NCI-H1436 treated with DMSO at 0.1 percent for 48 hours (cell line): ENCODE data around the gene MSH3.
"Not testable (repeated sequence)": the region's sequence is repeated elsewhere in the genome, so short reads cannot be mapped to it uniquely, and the experiment has no call there.

Source experiments
- DNase-seq: peaks from one replicate; lab custom pipeline; 2025; lab: John Stamatoyannopoulos, UW

Gene MSH3

DNA sequence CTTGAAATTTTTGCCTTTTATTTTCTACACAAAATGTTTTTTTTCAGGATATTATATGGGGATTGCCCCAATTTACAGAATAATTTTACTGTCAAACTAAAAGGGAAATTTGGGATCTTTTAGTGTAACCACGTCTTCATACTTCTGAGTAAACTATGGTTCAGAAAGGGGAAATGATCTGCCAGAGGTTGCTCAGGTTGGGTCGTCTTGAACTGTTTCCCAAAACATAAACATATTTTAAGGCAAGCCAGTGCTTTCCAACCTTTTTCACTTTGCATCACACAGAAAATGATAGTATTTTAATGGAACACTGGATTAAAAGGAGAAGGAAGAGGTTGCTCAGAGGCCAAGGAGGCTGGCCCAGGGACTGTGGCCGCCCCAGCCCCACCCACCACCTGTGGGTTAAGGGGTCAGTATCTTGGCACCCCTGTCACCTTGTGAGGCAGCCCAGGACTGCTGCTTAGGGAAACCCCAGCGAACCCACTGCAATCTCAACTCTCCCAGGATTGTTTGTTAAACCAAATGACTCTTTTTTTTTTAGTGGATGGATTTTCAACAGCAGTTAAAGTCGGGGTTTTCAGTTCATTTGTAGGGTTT, 143.1 kb downstream of the MSH3 start:
- no peak for DNase-seq

DNA sequence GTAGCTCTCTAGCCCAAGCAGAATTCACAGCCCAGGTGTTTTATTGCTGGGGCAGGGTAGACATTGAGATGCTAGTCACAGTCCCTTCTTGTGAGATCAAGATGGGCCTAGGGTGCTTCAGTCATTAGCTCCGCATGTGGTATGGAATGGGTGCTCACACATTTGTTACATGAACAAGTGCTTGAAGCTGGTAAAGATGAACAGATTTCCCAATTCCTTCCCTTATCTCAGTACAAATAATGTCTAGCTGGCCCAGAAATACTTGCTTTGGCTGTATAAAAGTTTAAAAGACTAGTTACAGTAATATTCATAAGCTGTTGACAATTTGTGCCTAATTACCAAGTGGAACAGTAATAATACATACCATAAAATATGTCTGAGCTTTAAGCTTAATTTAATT, 143.7 kb downstream of the MSH3 start:
- DNase-seq: no peak

DNA sequence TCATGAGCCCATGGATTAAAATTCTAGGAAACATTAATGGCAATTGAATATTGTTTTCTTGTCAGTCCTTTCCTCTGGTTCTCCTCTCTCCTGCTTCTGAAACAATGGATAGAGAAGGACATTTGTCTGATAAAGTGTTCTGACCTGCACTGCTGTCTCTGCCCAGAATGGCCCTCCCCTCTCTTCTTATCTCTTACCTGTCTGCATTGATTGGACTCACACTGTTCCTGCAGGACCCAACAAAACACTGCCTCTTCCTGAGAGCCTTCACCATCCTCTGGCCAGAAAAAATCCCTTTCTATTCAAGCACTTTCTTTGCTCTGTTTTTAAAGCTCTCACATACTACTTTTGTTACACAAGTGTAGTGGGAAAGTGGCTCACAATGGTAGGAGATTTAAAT, 144.2 kb downstream of the MSH3 start:
- DNase-seq: no peak

- DNase-seq: no peak
Measured at GRCh38 chr5:80799041-80799440, 144.6 kb downstream of the MSH3 start.

GRCh38 chr5:80799573-80799972, 145.1 kb downstream of the MSH3 start:
- no peak for DNase-seq

GRCh38 chr5:80804332-80804731, 149.9 kb downstream of the MSH3 start:
- DNase-seq: no peak

DNA sequence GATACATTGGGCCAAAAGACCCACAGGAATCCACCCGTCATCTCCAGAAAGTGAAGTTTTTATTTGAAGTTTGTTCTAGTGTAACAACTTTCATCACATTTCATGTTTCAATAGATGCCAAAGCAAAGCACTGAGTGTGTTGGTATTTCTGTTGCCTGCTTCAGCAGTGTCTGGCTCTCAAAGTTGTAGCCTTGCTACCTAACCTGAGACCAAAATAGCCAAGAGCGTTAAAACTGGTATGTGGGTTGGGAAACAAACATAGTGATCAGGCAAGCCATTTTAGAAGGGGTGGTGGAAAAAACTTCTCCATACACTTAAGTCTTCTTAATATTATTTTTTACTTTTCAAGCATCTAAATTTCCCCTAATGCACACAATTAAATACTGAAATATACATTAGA, 150.6 kb downstream of the MSH3 start:
- DNase-seq: no peak

- no peak for DNase-seq
Measured at GRCh38 chr5:80806929-80807328, 152.5 kb downstream of the MSH3 start.

- no peak for DNase-seq
Measured at GRCh38 chr5:80809451-80809850, 155.0 kb downstream of the MSH3 start.

DNA sequence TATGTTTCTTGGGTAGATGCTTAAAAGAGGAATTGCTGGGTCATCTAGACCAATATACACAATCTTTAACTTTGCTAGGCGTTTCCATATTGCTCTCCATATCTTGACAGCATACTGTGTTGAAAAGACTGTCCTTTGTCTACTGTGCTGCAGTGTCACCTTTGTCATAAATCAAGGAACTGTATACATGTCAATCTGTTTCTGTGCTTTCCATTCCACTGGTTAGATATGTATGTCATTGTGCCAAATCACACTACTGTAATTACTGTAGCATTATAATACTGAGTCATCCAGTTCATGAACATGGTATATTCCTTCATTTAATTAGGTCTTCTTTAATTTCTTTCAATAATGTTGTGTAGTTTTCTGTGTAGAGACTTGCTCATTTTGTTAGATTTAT, 156.0 kb downstream of the MSH3 start:
- DNase-seq: no peak

GRCh38 chr5:80816590-80816989, 162.1 kb downstream of the MSH3 start:
- DNase-seq: no peak

DNA sequence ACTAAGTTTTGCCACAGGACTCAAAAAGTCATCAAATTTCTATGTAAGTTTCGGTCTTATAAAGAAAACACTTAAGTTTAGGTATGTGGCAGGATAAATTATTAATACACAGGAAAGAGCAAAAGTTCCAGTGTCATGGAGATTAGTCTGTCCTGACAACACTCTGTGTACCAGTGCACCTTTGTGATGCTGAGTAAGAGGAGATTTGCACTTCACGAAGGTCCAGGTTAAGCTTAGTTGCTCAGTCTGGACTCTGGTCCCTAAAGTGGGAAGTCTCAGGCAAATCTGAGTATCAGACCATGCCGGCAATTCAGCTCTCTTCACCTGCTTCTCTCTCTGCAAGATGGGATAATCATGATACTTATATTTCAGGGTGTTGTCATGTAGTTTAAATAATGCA, 166.2 kb downstream of the MSH3 start:
- DNase-seq: no peak

DNA sequence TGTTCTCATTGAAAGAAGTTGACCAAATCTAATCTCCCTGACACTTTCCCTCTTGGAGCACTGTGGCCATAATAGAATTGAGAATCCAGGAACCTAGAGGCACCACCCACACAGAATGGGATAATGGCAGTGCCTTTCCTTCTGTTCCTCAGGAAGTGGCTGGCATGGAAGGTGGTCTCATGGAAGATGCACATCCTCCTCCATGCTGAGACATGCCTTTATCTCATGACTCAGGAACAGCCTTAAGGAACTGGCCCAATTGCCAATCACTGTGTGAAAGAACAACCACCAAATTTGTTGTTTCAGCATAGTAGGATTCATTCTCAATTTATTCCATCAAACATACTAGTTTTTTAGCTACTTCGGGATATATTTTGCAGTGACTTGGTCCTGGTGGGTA, 168.2 kb downstream of the MSH3 start:
- no peak for DNase-seq

- not testable (repeated sequence) for DNase-seq
Measured at GRCh38 chr5:80824159-80824558, 169.7 kb downstream of the MSH3 start.

DNA sequence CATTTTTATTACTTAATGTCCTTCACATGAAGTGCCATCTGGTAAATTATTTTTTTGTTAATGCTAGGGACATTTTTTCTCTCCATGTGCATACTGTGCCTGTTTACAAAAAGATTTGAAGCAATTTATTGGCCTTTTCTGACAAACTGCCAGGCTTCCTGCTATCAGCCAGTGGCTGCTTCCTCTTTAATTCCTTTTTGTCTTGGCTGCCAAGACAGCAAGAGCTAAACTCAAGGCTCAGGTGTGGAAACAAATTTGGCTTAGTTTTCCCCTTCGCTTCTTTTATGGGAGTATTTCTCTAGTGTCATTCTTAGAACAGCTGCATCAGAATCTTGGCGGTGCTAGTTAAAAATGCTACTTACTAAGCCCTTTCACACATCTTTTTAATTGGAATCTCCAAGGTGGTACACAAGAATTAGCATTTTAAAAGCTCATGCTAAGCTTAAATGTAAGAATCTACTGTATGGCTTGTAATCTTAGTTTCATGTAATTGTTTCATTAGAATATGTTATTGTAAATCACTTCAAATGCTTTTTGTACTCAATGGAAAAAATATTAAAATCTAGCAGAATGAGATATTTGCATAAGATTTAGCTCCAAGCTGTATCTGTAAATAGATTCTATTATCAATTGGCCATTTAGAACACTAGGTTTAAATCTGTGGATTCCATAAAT, 171.5 kb downstream of the MSH3 start:
- no peak for DNase-seq

DNA sequence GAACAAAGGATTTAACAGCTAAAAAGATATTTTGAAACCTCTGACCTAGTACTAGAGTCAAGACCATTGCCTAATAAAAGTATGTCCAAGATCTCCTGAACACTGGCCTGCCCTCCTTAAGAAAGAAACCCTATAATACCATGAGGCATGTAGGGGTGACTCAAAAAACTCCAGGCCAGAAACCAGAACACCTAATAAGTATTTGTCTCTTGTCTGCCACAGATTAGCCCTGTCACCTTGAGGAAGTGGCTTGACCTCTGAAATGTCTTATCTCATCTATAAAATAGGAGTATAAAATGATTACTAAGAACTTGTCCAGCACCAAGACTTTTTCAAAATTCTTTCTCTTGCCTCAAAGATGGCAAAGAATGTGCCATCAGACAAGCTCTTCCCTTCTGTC, 180.3 kb downstream of the MSH3 start:
- DNase-seq: no peak

- no peak for DNase-seq
Measured at GRCh38 chr5:80835128-80835527, 180.7 kb downstream of the MSH3 start.

DNA sequence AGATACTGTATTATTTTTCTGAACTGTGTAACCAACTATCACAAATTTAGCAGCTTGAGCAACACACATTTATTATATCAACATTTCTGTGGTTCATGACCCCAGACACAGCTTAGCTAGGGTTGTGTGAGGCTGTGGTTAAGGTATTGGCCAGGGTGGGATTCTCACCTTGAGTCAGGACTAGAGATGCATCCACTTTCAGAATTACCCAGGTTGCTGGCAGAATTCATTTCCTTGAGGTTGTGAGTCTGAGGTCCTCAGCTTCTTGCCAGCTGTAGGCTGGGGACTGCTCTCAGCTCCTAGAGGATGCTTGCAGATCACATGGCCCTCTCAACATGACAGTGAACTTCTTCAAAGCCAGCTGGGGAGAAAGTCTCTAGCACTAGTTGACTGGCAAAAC, 183.2 kb downstream of the MSH3 start:
- DNase-seq: no peak

GRCh38 chr5:80841026-80841797, 186.8 kb downstream of the MSH3 start:
- not testable (repeated sequence) for DNase-seq

DNA sequence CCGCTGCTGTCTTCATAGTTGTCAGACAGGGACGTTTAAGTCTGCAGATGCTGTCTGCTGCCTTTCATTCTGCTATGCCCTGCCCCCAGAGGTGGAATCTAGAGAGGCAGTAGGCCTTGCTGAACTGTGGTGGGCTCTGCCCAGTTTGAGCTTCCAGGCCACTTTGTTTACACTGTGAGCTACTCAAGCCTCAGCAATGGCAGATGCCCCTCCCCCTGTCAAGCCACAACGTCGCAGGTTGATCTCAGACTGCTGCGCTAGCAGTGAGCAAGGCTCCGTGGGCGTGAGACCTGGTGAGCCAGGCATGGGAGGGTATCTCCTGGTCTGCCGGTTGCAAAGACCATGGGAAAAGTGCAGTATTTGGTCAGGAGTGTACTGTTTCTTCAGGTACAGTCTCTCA, 192.0 kb downstream of the MSH3 start:
- DNase-seq: not testable (repeated sequence)

DNA sequence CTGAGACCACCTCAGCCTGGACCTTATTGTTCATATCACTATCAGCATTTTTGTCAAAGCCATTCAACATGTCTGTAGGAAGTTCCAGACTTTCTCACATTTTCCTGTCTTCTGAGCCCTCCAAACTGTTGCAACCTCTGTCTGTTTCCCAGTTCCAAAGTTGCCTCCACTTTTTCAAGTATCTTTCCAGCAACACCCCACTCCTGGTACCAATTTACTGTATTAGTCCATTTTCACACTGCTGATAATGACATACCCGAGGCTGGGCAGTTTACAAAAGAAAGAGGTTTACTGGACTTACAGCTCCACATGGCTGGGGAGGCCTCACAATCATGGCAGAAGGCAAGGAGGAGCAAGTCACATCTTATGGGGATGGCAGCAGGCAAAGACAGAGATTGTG, 195.7 kb downstream of the MSH3 start:
- DNase-seq: not testable (repeated sequence)

- no peak for DNase-seq
Measured at GRCh38 chr5:80852331-80853245, 198.1 kb downstream of the MSH3 start.
